Cerebellar cortex (tissue), 1 donor: ENCODE measurements around the gene IL10RB.

Experiments
- DNase-seq: peaks from one replicate; pipeline ENCODE4 v3.0.0-alpha.2; 2015; ENCODE audit warnings: low spot score

IL10RB gene

GRCh38 chr21:33332143-33332542 lies 66.0 kb downstream of the IL10RB start:
- no peak for DNase-seq

DNA sequence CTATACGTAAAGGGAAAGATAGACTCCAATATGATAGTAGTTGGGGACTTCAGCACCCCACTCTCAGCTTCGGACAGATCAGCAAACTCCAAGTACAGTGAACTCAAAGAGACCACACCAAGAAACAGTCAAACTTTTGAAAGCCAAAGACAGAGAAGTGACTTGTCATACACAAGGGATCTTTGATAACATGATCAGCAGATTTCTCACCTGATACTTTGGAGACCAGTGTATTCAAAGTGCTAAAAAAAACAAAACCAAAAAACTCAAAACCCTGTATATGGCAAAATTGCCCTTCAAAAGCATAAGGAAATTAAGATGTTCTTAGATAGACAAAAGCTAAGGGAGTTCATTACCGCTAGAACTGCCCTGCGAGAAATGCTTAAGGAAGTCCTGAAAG lies 68.0 kb downstream of the IL10RB start:
- DNase-seq = no peak

GRCh38 chr21:33334824-33335223 lies 68.7 kb downstream of the IL10RB start:
- DNase-seq = no peak

DNA sequence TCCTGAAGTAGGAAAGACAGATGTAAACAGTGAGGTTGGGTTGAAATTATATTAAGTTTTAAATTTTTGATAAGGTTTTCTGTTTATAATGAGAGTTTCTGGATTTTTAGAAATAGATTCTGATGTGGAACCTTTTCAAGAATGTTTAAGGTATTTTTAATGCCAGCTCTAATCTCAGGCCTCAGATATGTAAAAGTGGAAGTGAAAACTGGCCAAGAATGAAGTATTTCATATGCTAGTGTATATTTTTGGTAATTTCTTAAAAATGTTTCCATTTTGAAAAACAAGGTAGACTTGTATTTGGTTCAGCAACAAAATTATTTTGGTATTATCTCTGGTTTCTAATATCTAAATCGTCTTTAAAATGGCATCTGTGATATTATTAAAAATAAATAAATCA lies 73.0 kb downstream of the IL10RB start:
- no peak for DNase-seq

DNA sequence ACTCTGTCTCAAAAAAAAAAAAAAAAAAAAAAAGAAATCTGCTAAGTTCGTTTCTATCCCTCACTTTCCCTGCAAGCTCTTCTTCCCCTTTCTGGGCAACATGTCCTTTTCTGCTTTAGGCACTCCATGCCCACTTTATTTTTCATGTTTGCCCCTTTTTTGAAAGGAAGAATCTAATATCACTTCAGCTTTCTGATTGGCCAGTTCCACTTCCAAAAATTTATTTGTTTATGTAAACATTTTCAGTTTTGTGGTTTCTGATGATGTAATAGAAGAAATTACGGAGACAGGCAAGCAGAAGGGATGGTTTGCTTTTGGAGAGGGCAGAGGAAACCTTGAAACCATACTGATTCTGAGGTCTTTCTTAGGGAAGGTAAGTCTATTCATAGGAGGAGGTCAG lies 73.8 kb downstream of the IL10RB start:
- no peak for DNase-seq

DNA sequence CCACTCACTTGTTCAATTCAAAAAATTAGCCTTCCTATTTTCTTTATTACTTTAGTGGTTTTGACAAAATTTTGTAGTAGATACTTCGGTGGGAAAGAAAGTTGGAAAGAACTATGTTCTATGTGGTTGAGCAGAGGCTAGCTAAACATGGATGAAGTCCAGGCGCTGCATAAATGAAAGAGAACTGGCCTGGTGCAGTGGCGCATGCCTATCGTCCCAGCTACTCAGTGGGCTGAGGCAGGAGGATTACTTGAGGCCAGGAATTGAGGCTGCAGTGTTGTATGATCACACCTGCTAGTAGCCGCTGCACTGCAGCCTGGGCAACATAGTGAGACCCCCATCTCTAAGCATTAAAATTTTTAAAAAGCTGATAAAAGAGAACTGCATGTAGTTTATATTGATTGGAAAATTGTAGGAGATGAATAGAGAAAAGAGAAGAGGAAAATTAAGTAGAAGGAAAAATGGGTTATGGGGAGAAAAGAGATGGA lies 79.6 kb downstream of the IL10RB start:
- no peak for DNase-seq
